Measurements from ENCODE around the gene PALD1. TPM values are rescaled to one million over a fixed set of nuclear protein-coding genes. Genes with fewer than 3 reads are reported as not detected.

Gene PALD1
- total and polyA plus RNA-seq, 9 of the 15 experiments (the other 6 are each of a cell fraction or from before 2014, with no cell fraction given) = 0.03 to 0.29 (median 0.09) TPM; not detected in 2

DNA sequence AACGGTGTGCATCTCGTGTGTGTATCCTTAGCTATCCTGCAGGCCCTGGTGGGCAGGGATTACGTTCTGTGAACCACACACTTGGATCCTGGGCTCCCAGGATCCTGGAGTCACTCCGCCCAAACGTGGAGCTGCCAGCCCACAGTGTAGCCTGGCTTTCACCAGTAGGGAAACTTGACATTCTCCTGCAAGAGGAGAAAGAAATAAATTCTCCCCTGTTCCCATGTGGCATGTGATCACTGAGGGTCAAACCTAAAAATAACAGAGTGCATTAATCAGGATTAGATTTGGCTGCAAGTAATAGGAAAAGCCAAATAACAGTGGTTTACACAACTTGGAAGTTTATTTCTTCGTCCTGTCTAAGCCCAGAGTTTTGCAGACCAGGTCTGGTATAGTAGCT, 32.3 kb downstream of the PALD1 start:
- WGBS (ENCODE audit: insufficient coverage, low coverage, missing lambda C conversion rate) = under 1% methylated on average over 6 of the region's 6 CpGs
- peak; percentile 15 for FAIRE-seq
- no peak for TF ChIP-seq MYC (IDR thresholded peaks at IDR 0.05; ENCODE audit: low read depth, low read length)
- TF ChIP-seq MYC (CRISPR knock-in tag; IDR thresholded peaks at IDR 0.05; ENCODE audit: borderline replicate concordance, low read depth) = no peak
- TF ChIP-seq ZNF280B (CRISPR knock-in tag; IDR thresholded peaks at IDR 0.05) = no peak
- TF ChIP-seq ZNF444 (CRISPR knock-in tag; IDR thresholded peaks at IDR 0.05) = no peak
- no peak for TF ChIP-seq ZNF224 (CRISPR knock-in tag; IDR thresholded peaks at IDR 0.05)
- TF ChIP-seq ZNF695 (CRISPR knock-in tag; IDR thresholded peaks at IDR 0.05) = no peak
- no peak for TF ChIP-seq GATAD2B (IDR thresholded peaks at IDR 0.05; ENCODE audit: borderline replicate concordance)
- TF ChIP-seq MBD1 (CRISPR knock-in tag; IDR thresholded peaks at IDR 0.05) = no peak
- TF ChIP-seq SFPQ (IDR thresholded peaks at IDR 0.05; ENCODE audit: low read depth, low read length) = no peak
- TF ChIP-seq MBD2 (IDR thresholded peaks at IDR 0.05; ENCODE audit: borderline replicate concordance, low read depth) = no peak
- no peak for TF ChIP-seq DIDO1 (tag; IDR thresholded peaks at IDR 0.05; ENCODE audit: low read depth)
- no peak for TF ChIP-seq TRIM25 (IDR thresholded peaks at IDR 0.05; ENCODE audit: borderline replicate concordance)
- no peak for TF ChIP-seq HSF4 (CRISPR knock-in tag; IDR thresholded peaks at IDR 0.05; ENCODE audit: borderline replicate concordance)
- TF ChIP-seq MTA2 (IDR thresholded peaks at IDR 0.05; ENCODE audit: low read depth) = no peak
- TF ChIP-seq NONO (IDR thresholded peaks at IDR 0.05; ENCODE audit: low read depth in 2 of 2, low read length in 1 of 2) = no peak
- no peak for TF ChIP-seq IFI16 (CRISPR knock-in tag; IDR thresholded peaks at IDR 0.05)
- no peak for TF ChIP-seq NCOA1 (IDR thresholded peaks at IDR 0.05; ENCODE audit: low read depth)

More for the DNA sequence above, 32.3 kb downstream of the PALD1 start:
- ChIA-PET CTCF (ENCODE audit: low intra/inter-chr PET ratio) (no interaction called here), POLR2A (interaction anchor here (0.6 kb wide), 1 partner anchor 764 kb away, joined by 4 read pairs; no protein-coding TSS in a partner anchor)
- no peak overlapping the region for H3K4me2 ChIP-seq (ENCODE audit: insufficient read depth, low read length)
- DNase-seq (ENCODE audit: extremely low read depth in 1 of 4, low spot score in 3 of 4) (no peak), ATAC-seq (no peak)
- no peaks in the 10 kb centered on the region for H3K9me3 ChIP-seq (replicated peaks; ENCODE audit: control insufficient read depth, insufficient read depth, low read depth, low read length)
- H3K36me3 ChIP-seq (ENCODE audit: control insufficient read depth, insufficient read depth, low read length) = no peaks in the 10 kb centered on the region
- H3K27me3 ChIP-seq (ENCODE audit: control insufficient read depth in 2 of 2, insufficient read depth in 2 of 2, low read length in 2 of 2) = peaks cover 54 to 89% of the 10 kb centered on the region in 2 experiments
- intact Hi-C loops (cut with micrococcal nuclease) (no loop called here), in situ Hi-C loops (cut with MboI) (no loop called here)
- H4K20me1 ChIP-seq (replicated peaks; ENCODE audit: control insufficient read depth, insufficient read depth, low read length) = no peaks in the 10 kb centered on the region; the same call in 1 of the 2 replicates
- no peak overlapping the region for H3K4me3 ChIP-seq
- H3K79me2 ChIP-seq (ENCODE audit: control insufficient read depth, insufficient read depth, low read length) = no peaks in the 10 kb centered on the region
- no peak overlapping the region for H3K27ac ChIP-seq (ENCODE audit: extremely low read depth, low read depth, low read length)
- H3K9me1 ChIP-seq (ENCODE audit: control insufficient read depth, insufficient read depth, low read length) = no peaks in the 10 kb centered on the region
- BruUV-seq (replicated peaks) = no TSS peak
- H2AFZ ChIP-seq (ENCODE audit: low read depth, low read length) = no peak overlapping the region
- H3K9ac ChIP-seq (ENCODE audit: insufficient read depth in 1 of 2, low read depth in 2 of 2, low read length in 2 of 2) = no peak overlapping the region
- peaks cover 0 to 3% of the 10 kb centered on the region in 2 experiments; a peak in 1 of 5 replicates for H3K4me1 ChIP-seq (replicated peaks in 1 of 2; ENCODE audit: control insufficient read depth in 2 of 2, insufficient read depth in 2 of 2, low read length in 2 of 2)
